HG03342 (cell line): ENCODE measurements around the gene CCDC87.
"Not testable (repeated sequence)": the region's sequence is repeated elsewhere in the genome, so short reads cannot be mapped to it uniquely, and the experiment has no call there.

Experiments used
- ATAC-seq: cut with Tn5 transposase; IDR thresholded peaks from one replicate; pipeline ENCODE4 v1.9.1; 2021; ENCODE audit warnings: mild to moderate bottlenecking, moderate library complexity; ENCODE audit not compliant: unreplicated experiment

CCDC87 gene

GRCh38 chr11:66585447-66585846 lies 7.4 kb downstream of the CCDC87 start:
- not testable (repeated sequence) for ATAC-seq

- not testable (repeated sequence) for ATAC-seq
Measured at GRCh38 chr11:66582565-66583147, 10.2 kb downstream of the CCDC87 start.

GRCh38 chr11:66581261-66581660 lies 11.6 kb downstream of the CCDC87 start:
- ATAC-seq = no peak

DNA sequence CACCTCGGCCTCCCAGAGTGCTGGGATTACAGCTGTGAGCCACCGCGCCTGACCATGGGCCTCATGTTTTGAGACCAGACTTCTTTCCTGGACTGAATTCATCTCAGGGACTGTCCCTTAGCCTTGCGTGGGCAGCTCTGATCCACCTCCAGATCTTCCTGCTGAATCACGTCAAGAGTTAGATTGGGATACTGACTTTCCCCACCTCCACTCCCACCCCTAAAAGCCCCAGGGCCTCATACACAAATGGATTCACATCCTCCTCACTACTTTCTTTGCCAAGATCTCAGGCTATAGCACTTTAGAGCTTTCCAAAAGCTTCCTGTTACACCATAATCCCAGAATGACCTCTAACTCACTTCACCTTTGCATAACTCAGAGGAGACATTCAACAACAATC lies 12.1 kb downstream of the CCDC87 start:
- no peak for ATAC-seq

DNA sequence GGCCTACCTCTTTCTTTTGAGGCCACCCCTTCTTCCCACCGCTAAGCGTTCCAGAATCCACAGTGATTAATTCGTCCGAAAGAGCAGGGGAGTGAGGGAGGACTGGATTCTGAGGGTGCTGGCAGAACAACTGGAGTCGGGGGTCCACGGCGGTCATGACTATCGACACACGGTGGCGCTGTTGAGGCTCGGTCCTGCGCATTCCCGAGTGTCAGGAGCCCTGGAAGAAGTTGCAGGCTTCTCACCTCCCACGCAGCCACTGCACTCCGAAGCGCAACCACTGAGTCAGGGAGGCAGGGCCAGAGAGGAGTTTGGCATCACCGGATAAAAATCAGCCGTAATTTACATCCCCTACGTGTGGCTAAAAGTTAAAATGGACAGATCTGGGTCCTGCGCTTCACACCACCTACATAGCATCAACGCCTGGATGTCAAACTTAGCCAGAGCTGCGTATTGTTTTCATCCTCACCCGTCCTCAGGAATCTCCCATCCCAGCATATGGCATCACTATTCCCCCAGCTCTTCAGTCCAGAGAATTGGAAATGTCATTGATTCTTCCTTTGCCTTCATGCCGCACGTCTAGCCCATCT lies 13.8 kb downstream of the CCDC87 start:
- no peak for ATAC-seq

DNA sequence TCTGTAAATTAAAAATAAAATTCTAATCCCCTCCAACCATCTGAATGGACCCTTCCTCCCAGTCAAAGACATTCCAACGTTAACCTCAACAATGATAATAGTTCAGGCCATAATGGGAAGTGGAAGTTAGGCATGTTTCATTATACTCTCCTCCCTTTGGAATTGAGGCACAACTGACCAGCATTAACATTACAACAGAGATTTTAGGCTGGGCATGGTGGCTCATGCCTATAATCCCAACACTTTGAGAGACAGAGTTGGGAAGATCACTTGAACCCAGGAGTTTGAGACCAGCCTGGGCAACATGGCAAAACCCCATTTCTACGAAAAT lies 22.0 kb downstream of the CCDC87 start:
- no peak for ATAC-seq

- no peak for ATAC-seq
Measured at GRCh38 chr11:66570079-66570849, 22.6 kb downstream of the CCDC87 start.

DNA sequence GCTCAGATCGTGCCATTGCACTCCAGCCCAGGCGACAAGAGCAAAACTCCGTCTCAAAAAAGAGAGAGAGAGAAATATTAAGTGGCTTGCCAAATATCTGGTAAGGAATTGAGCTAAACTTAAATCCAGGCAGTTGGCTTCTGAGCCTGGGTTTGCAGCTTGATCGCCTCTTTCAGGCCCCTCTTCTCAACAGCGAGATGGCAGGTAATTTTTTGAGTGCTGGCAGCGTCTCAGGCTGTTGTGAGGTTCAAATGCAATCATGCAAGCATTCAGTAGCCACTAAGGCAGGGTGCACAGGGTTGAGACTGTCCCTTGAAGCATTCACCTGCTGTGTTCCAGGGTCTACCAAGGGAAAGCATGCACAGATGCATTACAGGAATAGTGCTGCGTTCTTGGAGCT lies 23.8 kb downstream of the CCDC87 start:
- no peak for ATAC-seq

DNA sequence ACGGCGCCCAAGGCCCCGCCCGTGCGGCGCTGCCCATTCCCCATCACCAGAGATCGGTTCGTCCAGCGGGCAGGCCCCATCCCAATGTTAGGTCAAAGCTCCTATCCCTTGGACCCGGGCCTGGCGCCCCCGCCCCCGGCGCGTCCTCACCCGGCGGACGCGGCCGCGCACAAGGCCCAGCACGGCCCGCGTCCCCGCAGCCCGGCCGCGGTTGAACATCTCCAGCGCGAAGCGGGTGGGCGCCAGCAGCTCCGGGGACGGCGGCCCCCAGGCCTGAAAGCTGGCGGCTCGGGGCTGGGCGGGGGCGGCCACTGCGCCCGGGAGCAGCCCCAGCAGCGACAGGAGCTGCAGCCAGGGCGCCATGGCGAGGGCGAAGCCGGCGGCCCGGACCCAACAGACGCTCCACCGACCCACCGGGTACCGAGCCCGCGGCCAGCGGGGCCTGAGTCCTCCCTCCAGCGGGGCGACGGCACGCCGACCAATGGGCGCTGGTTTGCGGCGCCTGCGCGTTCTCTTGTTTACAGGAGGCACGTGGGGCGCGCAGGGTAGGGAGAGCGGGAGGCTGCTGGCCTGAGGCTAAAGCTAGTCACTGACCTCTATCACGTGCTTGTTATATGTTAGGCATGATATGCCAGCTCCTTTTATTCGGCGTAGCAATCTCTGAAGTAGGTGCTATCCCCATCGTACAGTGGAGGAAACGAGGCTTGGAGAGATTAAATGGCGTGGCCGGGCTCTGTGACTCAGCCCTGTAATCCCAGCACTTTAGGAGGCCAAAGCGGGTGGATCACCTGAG lies 24.5 kb downstream of the CCDC87 start, which contains the start of gene CTSF:
CTSF (minus strand) TSS at position 483 of the 793 bp plus-strand sequence; CDS start at position 363, 120 bp downstream.
- ATAC-seq = no peak

DNA sequence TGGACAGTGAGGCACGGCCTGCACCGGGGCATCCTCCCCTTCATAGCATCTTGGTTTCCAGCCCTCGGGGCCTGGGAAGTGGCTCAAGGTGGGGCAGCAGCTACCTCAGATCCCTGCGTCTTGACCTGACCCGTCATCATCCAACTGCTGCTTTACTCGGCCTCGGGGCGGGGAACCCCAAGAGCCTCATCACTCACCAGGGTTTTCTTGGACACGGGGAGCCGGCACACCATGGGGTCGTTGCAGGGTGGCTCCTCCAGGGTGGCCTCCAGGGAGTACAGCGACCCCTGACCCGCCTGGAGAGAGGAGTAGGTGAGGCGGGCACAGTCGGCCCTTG lies 25.1 kb downstream of the CCDC87 start:
- no peak for ATAC-seq

DNA sequence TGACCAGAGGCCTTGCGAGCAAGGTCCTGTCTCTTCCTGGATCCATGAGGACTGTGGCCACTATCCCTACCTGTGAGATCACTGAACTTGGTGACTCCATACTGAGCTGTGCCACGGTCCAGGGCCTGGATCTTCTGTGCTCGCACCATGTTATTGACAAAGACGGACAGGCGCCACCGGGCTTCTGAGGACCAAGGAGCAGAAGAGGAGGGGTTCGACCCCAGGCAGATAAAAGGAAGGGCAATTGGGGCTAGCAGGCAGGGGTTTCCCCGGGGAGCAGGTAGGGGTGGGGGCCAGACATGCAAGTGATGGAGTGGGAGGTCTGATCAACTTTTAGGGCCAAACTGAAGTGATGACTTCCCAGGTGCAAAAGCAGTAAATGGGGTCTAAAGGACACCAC lies 26.6 kb downstream of the CCDC87 start:
- no peak for ATAC-seq

GRCh38 chr11:66564984-66565383 lies 27.9 kb downstream of the CCDC87 start:
- ATAC-seq = no peak

- ATAC-seq = no peak
Measured at GRCh38 chr11:66564538-66564937, 28.3 kb downstream of the CCDC87 start.

DNA sequence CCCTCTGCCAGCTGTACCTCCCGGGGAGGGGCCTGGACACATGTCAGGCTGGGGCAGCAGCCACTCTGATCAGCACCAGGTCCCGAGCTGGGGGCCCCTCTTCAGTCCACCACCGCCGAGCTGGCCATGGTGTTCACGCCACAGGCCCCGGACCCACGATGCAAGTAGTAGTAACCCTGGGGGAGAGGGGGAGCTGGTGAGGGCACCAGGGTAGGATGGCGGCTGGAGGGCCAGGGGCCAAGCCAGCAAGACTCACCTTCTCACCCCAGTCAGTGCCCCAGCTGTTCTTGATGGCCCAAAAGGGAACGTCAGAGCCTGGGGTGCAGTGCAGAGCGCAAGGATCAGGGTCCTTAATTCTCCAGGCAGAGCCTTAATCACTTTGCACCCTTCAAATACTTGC lies 29.0 kb downstream of the CCDC87 start:
- no peak for ATAC-seq

DNA sequence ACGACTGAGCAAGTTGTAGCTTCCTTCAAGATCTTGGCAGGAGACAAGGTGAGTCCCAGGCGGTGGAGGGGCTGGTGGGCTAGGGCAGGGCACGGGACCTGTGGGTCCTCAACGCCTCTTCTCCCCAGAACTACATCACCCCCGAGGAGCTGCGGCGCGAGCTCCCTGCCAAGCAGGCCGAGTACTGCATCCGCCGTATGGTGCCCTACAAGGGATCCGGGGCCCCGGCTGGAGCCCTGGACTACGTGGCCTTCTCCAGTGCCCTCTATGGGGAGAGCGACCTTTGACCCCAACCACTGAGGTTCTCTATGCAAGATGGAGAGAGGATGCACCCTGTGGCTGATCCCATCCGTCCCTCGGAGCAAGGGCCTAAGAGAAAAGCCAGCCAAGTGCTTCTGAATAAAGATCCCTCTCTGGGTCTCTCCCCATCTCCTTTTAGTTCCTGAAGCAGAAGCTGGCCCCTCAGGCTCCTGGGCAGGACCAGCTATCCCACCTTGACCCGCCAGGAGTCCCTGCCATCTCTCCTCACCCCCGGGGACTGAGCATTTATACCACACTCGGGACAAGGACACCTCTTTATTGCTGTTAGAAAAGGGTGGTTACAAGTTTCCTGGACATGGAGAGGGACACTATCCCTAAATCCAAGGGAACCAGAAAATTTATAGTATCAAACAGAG lies 29.8 kb downstream of the CCDC87 start:
- ATAC-seq = no peak

- no peak for ATAC-seq
Measured at GRCh38 chr11:66562275-66562674, 30.6 kb downstream of the CCDC87 start.

- ATAC-seq = no peak
Measured at GRCh38 chr11:66561975-66562248, 31.0 kb downstream of the CCDC87 start.

DNA sequence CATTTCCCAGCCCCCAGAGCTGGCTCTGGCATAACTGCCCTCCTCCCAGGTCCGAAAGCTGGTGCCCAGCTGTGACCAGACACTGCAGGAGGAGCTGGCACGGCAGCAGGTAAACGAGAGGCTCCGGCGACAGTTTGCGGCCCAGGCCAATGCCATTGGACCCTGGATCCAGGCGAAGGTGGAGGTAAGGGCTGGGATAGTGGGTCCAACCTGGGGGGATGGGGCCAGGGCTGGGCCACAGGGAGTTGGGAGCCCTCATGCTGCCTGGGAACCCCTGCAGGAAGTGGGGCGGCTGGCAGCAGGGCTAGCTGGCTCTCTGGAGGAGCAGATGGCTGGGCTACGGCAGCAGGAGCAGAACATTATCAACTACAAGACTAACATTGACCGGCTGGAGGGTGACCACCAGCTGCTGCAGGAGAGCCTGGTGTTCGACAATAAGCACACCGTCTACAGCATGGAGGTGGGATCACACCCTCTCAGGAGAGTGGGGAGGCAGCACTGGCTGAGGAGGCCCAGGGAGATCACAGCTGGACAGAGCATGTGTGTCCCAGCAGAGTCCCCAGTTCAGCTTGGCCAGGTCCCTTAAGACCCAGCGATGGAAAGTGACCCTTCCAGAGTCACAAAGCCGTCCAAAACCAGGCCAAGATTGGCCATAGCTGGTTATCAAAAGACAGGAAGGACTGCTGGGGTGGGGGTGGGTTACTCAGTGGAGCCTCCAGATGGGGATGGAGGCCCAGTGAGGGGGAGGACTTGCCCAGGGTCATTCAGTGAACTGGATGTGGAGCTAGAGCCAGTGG lies 31.5 kb downstream of the CCDC87 start:
- ATAC-seq = no peak

- no peak for ATAC-seq
Measured at GRCh38 chr11:66559866-66560676, 32.8 kb downstream of the CCDC87 start.
